GM18502 (cell line): ENCODE measurements around the gene NEGR1.
"Not testable (repeated sequence)": the region's sequence is repeated elsewhere in the genome, so short reads cannot be mapped to it uniquely, and the experiment has no call there.

Experiments
- ATAC-seq: cut with Tn5 transposase; IDR thresholded peaks from one replicate; pipeline ENCODE4 v1.9.1; 2021; ENCODE audit warnings: mild to moderate bottlenecking; ENCODE audit not compliant: unreplicated experiment, poor library complexity

The NEGR1 gene

GRCh38 chr1:72235931-72236330 lies 46.4 kb downstream of the NEGR1 start:
- not testable (repeated sequence) for ATAC-seq

DNA sequence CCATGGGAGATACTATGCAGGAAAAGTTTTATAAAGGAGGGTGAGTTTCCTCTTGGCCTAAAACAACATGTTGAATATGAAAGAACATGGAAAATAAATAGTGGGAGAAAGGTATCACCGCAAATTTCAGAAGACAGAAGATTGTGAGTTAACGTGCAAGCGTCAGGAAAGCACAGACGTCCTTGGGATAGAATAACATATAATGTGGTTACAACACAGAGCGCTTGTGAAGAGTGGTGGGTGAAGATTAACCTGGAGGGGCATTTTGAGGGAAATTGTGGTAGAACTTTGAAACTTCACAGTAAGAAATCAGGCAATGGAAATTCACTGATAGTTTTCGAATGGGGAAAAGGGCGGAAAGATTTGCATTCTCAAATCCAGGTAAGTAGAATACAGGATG lies 47.3 kb downstream of the NEGR1 start:
- ATAC-seq = no peak

DNA sequence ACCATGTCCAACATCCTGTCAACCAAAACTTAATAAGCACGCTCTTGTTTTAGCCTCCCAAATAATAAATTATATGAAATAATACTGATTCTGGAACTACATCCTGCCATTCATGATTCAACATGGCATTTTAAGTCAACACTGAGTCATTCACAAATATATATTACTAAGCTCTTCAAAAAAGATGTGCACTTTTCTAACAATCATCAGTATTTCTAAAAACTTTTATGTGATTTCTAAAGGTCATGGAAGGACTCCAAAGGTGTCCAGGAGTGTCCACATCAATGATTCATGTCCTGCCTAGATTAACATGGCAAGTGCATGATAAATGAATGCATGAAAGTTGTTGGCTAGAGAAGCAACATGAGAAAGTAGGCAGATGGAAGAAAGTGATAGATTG lies 51.6 kb downstream of the NEGR1 start:
- no peak for ATAC-seq

DNA sequence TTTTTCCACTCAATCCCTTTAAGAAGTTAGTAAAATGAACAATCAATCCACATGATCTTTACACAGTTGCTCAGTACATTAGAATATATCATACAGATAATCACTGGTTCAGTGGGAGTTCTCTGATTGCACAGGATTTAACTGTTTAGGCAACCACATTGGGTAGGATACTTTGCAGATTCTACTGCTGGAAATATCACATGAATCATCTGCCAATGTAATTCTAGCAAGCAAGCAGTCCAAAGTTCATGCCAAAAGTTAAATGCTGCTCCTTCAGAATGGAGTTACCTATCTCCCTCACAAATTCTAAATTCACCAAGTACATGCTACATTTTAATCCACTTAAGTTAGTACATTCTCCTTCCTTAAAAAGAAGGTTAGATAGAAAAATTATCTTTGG lies 52.4 kb downstream of the NEGR1 start:
- ATAC-seq = no peak

DNA sequence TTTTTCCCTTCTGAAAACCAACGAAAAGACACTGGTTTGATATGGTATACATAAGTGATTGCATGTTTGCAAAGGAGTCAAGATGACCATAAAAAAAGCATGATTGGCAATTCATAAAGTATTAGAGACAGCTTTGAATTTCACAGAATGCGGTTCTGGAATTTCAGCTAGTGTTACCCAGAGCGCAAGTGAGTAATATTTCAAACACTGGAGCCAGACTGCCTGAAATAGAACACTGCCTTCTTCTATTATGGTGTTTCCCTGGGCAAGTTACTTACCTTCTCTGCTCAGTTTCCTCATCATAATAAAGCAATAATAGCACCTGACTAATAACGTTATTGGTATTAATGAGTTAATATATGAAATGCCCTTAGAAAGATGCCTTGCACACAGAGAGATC lies 54.7 kb downstream of the NEGR1 start:
- no peak for ATAC-seq

- no peak for ATAC-seq
Measured at GRCh38 chr1:72224506-72224905, 57.8 kb downstream of the NEGR1 start.

GRCh38 chr1:72221811-72222210 lies 60.5 kb downstream of the NEGR1 start:
- no peak for ATAC-seq

DNA sequence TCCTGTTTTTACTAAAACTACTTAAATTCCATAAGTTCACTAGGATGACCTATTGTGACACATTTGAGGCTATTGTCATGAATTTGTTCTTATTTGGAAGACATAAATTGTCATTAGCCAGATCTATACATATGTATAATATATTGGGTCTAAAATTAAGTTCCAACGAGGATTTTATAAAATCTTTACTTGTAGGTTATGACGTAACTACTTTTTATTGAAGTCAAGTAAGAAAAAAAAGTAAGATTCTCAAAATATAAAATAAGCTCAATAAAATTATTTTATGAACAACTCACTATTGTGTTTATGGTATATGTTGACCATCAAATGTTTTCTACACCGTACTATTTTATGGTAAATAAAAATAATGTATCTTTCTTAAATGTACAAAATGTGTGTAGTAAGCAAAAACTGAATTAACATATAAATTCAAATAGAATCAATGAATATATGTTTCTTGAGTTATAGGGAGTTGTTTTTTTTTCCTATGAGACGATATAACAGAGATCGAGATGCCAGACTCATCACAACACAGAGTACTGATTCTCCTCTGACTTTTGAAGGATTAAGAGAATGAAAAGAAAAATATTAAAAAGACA lies 64.1 kb downstream of the NEGR1 start:
- ATAC-seq = no peak

DNA sequence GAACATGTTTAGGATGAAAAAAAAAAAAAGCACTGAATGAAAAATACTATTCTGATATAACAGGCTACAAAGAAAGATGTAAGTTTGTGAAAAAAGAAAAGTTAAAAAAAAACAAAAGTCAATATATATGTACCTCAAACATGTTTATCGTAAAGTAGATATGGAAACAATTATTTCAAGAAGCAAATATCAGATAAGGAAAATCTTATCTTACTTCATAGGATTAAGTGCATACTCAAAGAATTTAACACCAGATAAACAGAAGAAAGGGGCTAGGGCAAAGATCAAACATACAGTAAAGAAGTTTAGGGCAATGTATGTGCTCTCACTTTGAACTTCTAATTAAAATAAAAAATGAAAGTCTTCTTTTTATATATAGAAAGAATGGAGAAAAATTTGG lies 75.3 kb downstream of the NEGR1 start:
- ATAC-seq = no peak

DNA sequence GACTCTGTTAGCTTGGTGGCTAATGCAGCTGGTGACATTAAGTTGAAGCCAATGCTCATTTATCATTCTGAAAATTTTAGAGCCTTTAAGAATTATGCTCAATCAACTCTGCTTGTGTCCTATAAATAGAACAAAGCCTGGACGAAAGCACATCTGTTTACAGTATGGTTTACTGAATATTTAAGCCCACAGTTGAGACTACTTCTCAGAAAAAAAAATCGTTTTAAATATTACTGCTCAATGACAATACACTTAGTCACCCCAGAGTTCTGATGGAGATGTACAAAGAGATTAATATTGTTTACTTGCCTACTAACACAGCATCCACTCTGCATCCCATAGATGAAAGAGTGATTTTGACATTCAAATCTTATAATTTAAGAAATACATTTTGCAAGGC lies 79.6 kb downstream of the NEGR1 start:
- ATAC-seq = no peak

DNA sequence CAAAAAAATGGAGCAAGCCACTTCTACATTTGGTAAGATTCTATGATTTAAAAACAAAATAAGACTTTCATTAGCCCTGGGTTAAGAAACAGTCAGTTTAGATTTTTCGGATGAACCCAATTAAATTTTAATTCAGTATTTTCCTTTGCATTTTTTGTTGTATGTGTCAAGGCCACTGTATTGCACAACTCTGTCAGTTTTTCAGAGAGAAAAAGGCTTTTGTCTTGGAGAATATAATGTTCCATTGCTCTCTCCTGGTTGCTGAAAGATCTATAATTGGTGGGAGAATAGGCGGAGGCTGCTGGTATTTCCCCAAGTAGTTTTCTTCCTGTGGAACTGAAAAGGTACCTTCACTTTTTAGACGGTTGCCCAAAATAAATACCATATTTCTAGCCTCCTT lies 84.6 kb downstream of the NEGR1 start:
- ATAC-seq = no peak

DNA sequence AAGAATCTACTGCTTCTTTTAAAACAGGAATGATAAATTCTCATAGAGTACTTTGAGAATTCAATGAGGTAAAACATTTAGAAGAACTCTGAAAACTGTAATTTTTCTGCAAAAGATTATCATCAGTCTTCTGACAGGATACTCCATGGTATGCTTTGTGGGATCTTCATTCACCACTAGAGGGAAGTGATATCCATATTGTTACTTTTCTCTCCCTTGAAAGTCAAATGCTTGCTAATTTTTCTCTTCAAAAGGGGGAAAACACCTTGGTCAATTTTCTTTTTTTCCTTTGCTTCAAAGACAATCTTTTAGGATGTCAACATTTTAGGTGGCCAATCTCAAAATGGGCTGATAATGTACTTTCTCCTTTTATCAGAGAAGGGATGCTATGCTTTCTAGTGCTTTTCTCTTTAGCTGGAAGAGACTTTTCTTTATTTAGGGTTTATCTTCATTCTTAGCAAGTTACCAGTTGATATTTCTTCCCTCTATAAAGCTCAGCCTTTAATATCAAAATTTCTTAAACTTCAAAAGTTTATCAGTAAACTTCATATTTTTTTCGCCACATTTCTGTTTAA lies 95.5 kb downstream of the NEGR1 start:
- ATAC-seq = no peak

DNA sequence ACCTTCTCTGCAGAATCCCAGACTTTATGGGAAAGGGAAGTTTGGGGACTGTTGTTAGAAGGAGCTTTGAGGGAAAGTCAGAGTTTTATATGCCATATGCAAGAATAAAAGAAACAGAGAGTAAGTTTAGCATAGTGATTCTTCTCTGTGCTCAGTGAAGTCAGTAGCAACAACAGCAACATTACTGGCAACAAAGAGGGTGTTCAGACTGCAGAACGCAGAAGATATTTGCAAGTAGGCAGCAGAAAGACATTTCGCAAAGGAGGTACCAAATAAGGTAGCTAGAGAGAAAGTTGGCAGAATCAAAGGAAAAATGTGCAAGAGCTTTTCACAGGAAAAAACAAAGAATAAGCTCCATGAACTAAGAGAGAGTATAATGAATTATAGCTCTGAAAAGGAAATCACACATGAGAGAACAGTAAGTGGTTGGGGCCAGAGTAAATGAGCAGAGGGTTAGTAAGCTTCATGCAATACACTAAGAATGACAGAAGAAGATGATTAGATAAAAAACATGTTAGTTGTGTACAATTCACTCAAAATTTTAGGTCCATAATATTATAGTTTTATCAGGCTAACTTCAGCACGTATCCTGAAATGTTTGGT lies 98.1 kb downstream of the NEGR1 start:
- ATAC-seq = no peak

GRCh38 chr1:72182859-72183258 lies 99.5 kb downstream of the NEGR1 start:
- ATAC-seq = no peak

- ATAC-seq = no peak
Measured at GRCh38 chr1:72178266-72178665, 104.1 kb downstream of the NEGR1 start.

DNA sequence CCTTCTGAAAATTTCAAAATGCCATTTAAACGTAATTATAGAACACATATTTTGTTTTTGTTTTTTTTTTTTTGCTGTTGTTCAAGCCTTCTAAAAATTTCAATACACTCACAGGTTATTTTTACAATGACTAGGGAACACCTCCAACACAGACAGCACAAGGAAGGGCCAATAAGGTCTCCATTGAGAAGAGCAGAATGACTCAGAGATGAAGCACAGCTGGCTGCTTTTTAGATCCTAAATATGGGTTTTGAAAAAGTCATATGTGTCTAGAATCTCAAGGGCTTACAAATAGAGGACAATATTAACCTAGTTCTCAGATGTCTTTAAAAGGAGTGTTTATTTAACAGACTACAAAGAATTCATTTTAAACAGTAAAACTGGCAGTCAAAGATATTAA lies 104.6 kb downstream of the NEGR1 start:
- ATAC-seq = no peak

DNA sequence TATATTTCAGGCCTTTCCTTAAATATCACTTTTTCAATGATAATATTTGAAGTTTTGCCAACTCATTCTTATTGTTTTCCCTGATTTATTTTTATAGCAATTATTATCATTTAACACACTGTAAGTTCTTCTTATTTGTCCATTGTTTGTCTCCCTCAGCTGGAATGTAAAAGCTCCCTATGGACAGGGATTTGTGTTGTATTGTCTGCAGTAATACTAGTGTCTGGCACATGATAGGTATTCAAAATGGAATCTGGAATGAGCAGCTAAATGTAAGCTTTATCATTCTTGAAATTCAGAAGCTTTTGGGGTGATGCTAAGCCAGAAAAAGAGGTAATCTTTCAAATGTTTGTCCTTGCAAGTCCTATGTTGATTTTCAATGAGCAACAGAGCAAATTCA lies 112.1 kb downstream of the NEGR1 start:
- no peak for ATAC-seq

GRCh38 chr1:72166426-72166825 lies 115.9 kb downstream of the NEGR1 start:
- no peak for ATAC-seq

- ATAC-seq = no peak
Measured at GRCh38 chr1:72150508-72150907, 131.8 kb downstream of the NEGR1 start.

DNA sequence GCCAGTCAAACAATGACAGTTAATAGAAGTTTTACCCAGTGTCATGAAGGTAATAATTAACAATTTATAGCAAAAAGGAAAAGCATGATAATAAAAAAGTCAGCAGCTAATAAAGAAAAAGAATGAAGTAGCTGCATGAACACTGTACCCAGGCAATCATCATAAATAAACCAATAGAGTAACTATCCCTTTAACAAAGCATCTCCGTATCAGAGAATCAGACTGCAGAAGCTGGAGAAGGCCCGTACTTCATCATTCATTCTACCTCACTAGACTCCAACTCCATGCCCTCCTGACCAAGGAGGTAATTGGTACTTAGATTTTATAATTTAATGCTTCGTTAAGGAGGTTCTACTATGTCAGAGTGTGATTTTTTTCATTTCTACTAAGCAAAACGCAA lies 140.5 kb downstream of the NEGR1 start:
- ATAC-seq = no peak

DNA sequence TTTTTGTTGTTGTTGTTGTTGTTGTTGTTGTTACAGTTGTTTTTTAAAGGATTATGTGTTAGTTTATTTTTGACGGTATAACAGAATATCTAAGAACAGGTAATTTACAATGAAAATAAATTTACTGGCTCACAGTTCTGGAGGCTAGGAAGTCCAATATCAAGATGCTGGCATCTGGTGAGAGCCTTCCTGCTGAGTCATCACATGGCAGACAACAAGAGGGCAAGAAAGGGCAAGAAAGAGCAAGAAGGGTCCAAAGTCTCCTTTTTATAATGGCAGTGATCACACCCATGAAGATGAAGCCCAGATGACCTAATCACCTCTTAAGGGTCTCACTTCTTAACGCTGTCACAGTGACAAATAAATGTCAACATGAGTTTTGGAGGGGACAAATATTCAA lies 142.1 kb downstream of the NEGR1 start:
- ATAC-seq = no peak

DNA sequence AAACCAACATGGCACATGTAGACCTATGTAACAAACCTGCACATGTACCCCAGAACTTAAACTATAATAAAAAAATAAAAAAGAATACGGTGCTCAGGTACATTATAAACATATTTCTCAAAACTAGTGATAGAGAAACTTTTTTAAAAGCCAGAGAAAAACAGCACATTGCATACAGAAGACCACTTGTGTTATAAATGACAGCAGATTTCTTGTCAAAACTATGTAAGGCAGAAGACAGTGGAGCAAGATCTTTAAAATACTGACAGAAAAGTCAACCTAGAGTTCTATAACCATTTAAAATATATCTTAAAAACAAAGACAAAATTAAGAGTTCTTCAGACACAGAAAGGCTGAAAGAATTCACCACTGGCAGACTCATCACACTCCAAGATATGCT lies 144.7 kb downstream of the NEGR1 start:
- no peak for ATAC-seq
